Ishikawa (cell line): Measurements from ENCODE around the gene HDGFL2.

Experiments
- CEBPB ChIP-seq: IDR thresholded peaks from 2 replicates; pipeline ENCODE4 v1.6.1; 2012
- CREB1 ChIP-seq: IDR thresholded peaks from 2 replicates; pipeline ENCODE4 v1.6.1; 2012; ENCODE audit warnings: low read depth
- EP300 ChIP-seq: IDR thresholded peaks from 2 replicates; pipeline ENCODE4 v1.6.1; 2012; ENCODE audit warnings: borderline replicate concordance
- FOXM1 ChIP-seq: IDR thresholded peaks from 2 replicates; pipeline ENCODE4 v1.6.1; 2012; ENCODE audit warnings: low read depth, borderline replicate concordance
- NFIC ChIP-seq: IDR thresholded peaks from 2 replicates; pipeline ENCODE4 v1.6.1; 2012
- RAD21 ChIP-seq: IDR thresholded peaks from 2 replicates; pipeline ENCODE4 v1.6.1; 2012; ENCODE audit warnings: low read depth
- TCF12 ChIP-seq: IDR thresholded peaks from 2 replicates; pipeline ENCODE4 v1.6.1; 2012; ENCODE audit warnings: low read depth
- TEAD4 ChIP-seq: IDR thresholded peaks from 2 replicates; pipeline ENCODE4 v1.6.1; 2012
- YY1 ChIP-seq: IDR thresholded peaks from 2 replicates; pipeline ENCODE4 v1.6.1; 2012; ENCODE audit warnings: low read depth
- ZBTB7A ChIP-seq: IDR thresholded peaks from 2 replicates; pipeline ENCODE4 v1.6.1; 2012; ENCODE audit warnings: low read depth
- TF ChIP-seq, protein P1 (sequence below): IDR thresholded peaks from 2 replicates; pipeline ENCODE4 v1.6.1; 2012
- TF ChIP-seq, protein P2 (sequence below): IDR thresholded peaks from 2 replicates; pipeline ENCODE4 v1.6.1; 2012

DNA sequence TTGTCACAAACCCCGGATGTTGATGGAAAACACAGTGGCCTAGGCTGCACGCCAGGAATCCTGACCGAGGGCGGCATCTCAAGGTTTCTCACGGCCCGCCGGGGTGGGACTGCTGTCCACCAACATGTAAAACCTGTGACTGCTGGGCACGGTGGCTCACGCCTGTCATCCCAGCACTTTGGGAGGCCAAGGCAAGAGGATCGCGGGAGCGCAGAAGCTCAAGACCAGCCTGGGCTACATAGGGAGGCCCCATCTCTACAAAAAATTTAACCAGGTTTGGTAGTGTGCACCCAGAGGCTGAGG, 35.0 kb downstream of the HDGFL2 start:
- no peak for TF ChIP-seq FOXM1
- no peak for TF ChIP-seq EP300
- no peak for TF ChIP-seq RAD21
- TF ChIP-seq, protein P1, sequence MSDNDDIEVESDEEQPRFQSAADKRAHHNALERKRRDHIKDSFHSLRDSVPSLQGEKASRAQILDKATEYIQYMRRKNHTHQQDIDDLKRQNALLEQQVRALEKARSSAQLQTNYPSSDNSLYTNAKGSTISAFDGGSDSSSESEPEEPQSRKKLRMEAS, result no peak
- TF ChIP-seq CREB1, result no peak
- TF ChIP-seq YY1, result no peak
- TF ChIP-seq, protein P2, sequence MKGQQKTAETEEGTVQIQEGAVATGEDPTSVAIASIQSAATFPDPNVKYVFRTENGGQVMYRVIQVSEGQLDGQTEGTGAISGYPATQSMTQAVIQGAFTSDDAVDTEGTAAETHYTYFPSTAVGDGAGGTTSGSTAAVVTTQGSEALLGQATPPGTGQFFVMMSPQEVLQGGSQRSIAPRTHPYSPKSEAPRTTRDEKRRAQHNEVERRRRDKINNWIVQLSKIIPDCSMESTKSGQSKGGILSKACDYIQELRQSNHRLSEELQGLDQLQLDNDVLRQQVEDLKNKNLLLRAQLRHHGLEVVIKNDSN, result no peak
- no peak for TF ChIP-seq ZBTB7A
- no peak for TF ChIP-seq NFIC
- no peak for TF ChIP-seq TCF12
- TF ChIP-seq TEAD4, result no peak
- no peak for TF ChIP-seq CEBPB
